Peyer's patch (tissue), 4 donors: ENCODE data around the gene CLEC2L. TPM values are rescaled to one million over a fixed set of nuclear protein-coding genes. Genes with fewer than 3 reads are reported as not detected.

Experiments
- DNase-seq, 3 donors: peaks; one replicate each; pipeline ENCODE4 v3.0.0-alpha.2; 2017 to 2019
- H3K27ac ChIP-seq, 4 donors: fragments of 200-600 bp; sonication (generic); one replicate each; pipeline ENCODE4 v1.5.1; 2016 to 2019
- H3K27me3 ChIP-seq, 2 donors: fragments of 200-600 bp; sonication (generic); one replicate each; pipeline ENCODE4 v1.5.1; 2019
- H3K36me3 ChIP-seq, 3 donors: fragments of 200-600 bp; sonication (generic); one replicate each; pipeline ENCODE4 v1.5.1; 2016 to 2019
- H3K4me1 ChIP-seq, 4 donors: fragments of 200-600 bp; sonication (generic); one replicate each; pipeline ENCODE4 v1.5.1; 2016 to 2019
- H3K4me3 ChIP-seq, 4 donors: fragments of 200-600 bp; sonication (generic); 1 replicate in 3 of 4; 2 replicates in 1 of 4; pipeline ENCODE4 v1.5.1; 2016 to 2019; ENCODE audit warnings: mild to moderate bottlenecking in 1 of 4
- H3K9me3 ChIP-seq, 4 donors: fragments of 200-600 bp; sonication (generic); one replicate each; pipeline ENCODE4 v1.5.1; 2016 to 2019; ENCODE audit warnings: mild to moderate bottlenecking in 1 of 4
- CTCF ChIP-seq, 6 experiments: fragments of 450-650 bp in 4 of 6; fragments of 200-600 bp in 2 of 6; sonication (generic) in 1 of 6; IDR thresholded peaks; one replicate each; pipeline ENCODE4 v1.5.1; 2017 to 2019; ENCODE audit warnings: antibody characterized with exemption in 6 of 6, mild to moderate bottlenecking in 3 of 6, moderate library complexity in 1 of 6
- POLR2A ChIP-seq, 2 donors: fragments of 450-650 bp; IDR thresholded peaks; one replicate each; pipeline ENCODE4 v1.5.1; 2017; ENCODE audit warnings: antibody characterized with exemption in 2 of 2, mild to moderate bottlenecking in 2 of 2, moderate library complexity in 2 of 2
- total RNA-seq, 4 donors: library from RNA; depleted of rRNA; stranded (reverse); fragments of >200 nt; gene quantifications; one replicate each; pipeline ENCODE4 v1.1.0, GENCODE V29; 2016

Gene CLEC2L
- total RNA-seq, 4 donors from 2014 or later: not detected

GRCh38 chr7:139502226-139502625, 21.3 kb upstream of the CLEC2L start:
- DNase-seq: no peak
- Histone ChIP-seq H3K9me3 (no peaks in the 10 kb centered on the region), H3K27me3 (no peaks in the 10 kb centered on the region), H3K27ac (no peak overlapping the region), H3K4me1 (peaks cover 0 to 4% (median 0%) of the 10 kb centered on the region in 4 donors), H3K36me3 (no peaks in the 10 kb centered on the region), H3K4me3 (no peak overlapping the region)
- TF ChIP-seq POLR2A (IDR thresholded peaks at IDR 0.05) (no peak), CTCF (IDR thresholded peaks at IDR 0.05) (no peak)

DNA sequence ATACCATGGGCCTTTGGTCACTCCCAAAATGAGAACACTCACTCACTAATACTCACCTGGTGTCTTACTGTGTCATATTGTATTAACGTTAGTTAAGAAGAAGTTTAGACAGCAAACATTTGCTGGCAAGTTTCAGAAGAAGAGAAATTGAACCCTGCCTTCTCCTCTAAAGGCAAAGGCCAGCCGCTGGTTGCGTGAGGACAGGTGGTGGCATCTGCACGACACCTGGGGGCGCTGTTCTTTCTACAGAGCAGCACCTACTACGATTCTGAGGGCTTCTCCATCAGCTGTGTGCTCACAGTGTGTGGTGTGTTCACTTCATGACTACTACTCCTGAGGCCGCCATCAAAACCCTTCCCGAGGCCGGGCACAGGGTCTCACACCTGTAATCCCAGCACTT, 17.9 kb upstream of the CLEC2L start:
- no peaks in the 10 kb centered on the region for H3K36me3 ChIP-seq
- H3K27me3 ChIP-seq: no peaks in the 10 kb centered on the region
- no peaks in the 10 kb centered on the region for H3K4me1 ChIP-seq
- no peaks in the 10 kb centered on the region for H3K9me3 ChIP-seq
- no peak for DNase-seq
- no peak overlapping the region for H3K27ac ChIP-seq
- H3K4me3 ChIP-seq: no peak overlapping the region
- no peak for TF ChIP-seq CTCF (IDR thresholded peaks at IDR 0.05)

- Histone ChIP-seq H3K4me1 (no peaks in the 10 kb centered on the region), H3K27me3 (no peaks in the 10 kb centered on the region), H3K9me3 (no peaks in the 10 kb centered on the region), H3K36me3 (no peaks in the 10 kb centered on the region), H3K4me3 (no peak overlapping the region), H3K27ac (no peak overlapping the region)
- TF ChIP-seq POLR2A (IDR thresholded peaks at IDR 0.05): no peak
- TF ChIP-seq CTCF (IDR thresholded peaks at IDR 0.05): no peak
- no peak for DNase-seq
Observed at GRCh38 chr7:139509535-139509934, 13.9 kb upstream of the CLEC2L start.

DNA sequence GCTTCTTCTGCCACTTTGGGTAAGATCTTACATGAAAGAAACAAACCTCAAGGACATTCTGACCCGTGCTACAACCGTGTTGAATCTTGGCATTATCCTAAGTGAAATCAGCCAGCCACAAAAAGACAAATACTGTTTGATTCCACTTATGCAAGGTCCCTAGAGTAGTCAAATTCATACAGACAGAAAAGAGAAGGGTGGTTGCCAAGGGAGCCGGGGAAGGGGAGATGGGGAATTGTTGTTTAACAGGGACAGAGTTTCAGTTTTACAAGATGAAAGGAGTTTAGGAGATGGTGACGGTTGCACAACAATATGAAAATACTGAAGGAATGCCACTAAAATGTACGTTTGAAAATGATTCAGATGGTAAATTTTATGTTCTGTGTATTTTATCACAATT, 12.2 kb upstream of the CLEC2L start:
- no peaks in the 10 kb centered on the region for H3K27me3 ChIP-seq
- TF ChIP-seq CTCF (IDR thresholded peaks at IDR 0.05) (no peak), POLR2A (IDR thresholded peaks at IDR 0.05) (no peak)
- H3K4me3 ChIP-seq: no peak overlapping the region
- no peaks in the 10 kb centered on the region for H3K36me3 ChIP-seq
- no peaks in the 10 kb centered on the region for H3K9me3 ChIP-seq
- no peak overlapping the region for H3K27ac ChIP-seq
- DNase-seq: no peak
- no peaks in the 10 kb centered on the region for H3K4me1 ChIP-seq

DNA sequence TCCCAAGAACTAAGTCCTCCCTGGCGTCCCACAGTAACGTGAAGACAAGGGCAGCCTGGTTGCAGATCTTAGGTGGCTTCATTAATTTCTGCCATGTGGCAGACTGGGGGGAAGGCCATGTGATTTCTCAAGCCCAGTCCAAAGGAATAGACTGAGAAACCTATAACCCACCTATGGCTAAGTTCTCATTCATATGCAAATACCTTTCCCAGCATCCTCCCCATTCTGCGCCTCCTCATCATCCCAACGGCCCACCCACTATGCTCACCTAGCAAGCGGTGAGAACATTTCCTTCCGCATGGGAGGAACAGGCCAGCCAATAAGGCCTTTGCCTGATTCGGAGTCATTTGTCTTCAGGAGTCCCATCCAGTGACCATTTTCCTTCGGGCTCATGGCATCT, 8.2 kb upstream of the CLEC2L start:
- TF ChIP-seq CTCF (IDR thresholded peaks at IDR 0.05) (no peak), POLR2A (IDR thresholded peaks at IDR 0.05) (no peak)
- Histone ChIP-seq H3K9me3 (no peaks in the 10 kb centered on the region), H3K36me3 (no peaks in the 10 kb centered on the region), H3K27ac (no peak overlapping the region), H3K4me1 (no peaks in the 10 kb centered on the region), H3K27me3 (no peaks in the 10 kb centered on the region), H3K4me3 (no peak overlapping the region)
- DNase-seq: no peak

DNA sequence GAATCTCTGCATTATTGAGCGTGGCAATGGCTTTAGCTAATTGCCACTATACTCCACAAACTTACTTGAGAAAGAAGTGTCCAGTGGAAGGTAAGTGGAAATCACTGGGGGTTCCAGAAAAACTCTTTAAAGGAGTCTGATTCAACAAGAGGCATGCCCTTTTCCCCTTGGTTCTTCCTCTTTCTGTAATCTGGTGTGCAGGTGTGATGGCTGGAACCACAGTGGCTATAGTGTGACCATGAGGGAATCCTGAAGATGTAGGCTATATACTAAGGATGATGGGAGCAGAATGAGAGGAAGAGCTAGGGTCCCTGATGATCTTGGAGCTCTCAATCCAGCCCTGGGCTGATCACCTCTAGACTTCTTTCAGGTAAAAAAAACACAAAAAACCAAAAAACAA, 2.0 kb upstream of the CLEC2L start:
- no peaks in the 10 kb centered on the region for H3K4me1 ChIP-seq
- no peaks in the 10 kb centered on the region for H3K36me3 ChIP-seq
- no peaks in the 10 kb centered on the region for H3K9me3 ChIP-seq
- no peak overlapping the region for H3K4me3 ChIP-seq
- H3K27me3 ChIP-seq: peaks cover 0 to 5% of the 10 kb centered on the region in 2 donors
- TF ChIP-seq POLR2A (IDR thresholded peaks at IDR 0.05) (no peak), CTCF (IDR thresholded peaks at IDR 0.05) (no peak)
- DNase-seq: no peak
- no peak overlapping the region for H3K27ac ChIP-seq
